A549 (cell line): ENCODE data around the gene TP53RK. TPM values are rescaled to one million over a fixed set of nuclear protein-coding genes. Genes with fewer than 3 reads are reported as not detected.
A peak's percentile ranks its signal among the peaks of the same experiment; 100 is the strongest.

Source experiments
- ATAC-seq, 2 experiments: fragments of 200-7000 bp in 1 of 2; fragments of >200 bp in 1 of 2; cut with Nextera tagmentation in 1 of 2; cut with Tn5 transposase in 1 of 2; 3 replicates each; pipeline versions ENCODE4 v1.8.0 to v1.9.1; 2018 to 2020; ENCODE audit warnings: mild to moderate bottlenecking in 1 of 2, moderate library complexity in 1 of 2
- CTCF ChIA-PET: fragments of 300-600 bp; sonication (Branson Sonifier 250); formaldehyde crosslinking; extraction: SDS; loops from one replicate; lab custom pipeline; 2021; ENCODE audit warnings: antibody characterized with exemption, inconsistent platforms; lab: Yijun Ruan, JAX
- POLR2A ChIA-PET: fragments of 350-600 bp; formaldehyde crosslinking; extraction: SDS; loops from one replicate; lab custom pipeline; 2021; ENCODE audit warnings: antibody characterized with exemption, inconsistent platforms; lab: Yijun Ruan, JAX
- DNase-seq, 2 experiments: peaks; one replicate each; pipeline versions ENCODE4 v3.0.0 to v3.0.0-alpha.2; 2011 to 2016; ENCODE audit warnings: low read depth in 1 of 2, low spot score in 1 of 2
- FAIRE-seq: peaks from 2 replicates; lab custom pipeline; 2011; peaks lifted over from hg19 to GRCh38; lab: Jason Lieb, UNC
- H3K27ac ChIP-seq, 2 experiments: fragments of >200 bp; sonication (Bioruptor Twin); formaldehyde crosslinking; 3 replicates each; pipeline ENCODE4 v1.5.1; 2016 to 2017
- H3K4me1 ChIP-seq: fragments of >200 bp; sonication (Bioruptor Twin); formaldehyde crosslinking; 3 replicates; pipeline ENCODE4 v1.6.1; 2016
- H3K4me2 ChIP-seq: fragments of >200 bp; sonication (Bioruptor Twin); formaldehyde crosslinking; 3 replicates; pipeline ENCODE4 v1.6.1; 2016
- H3K4me3 ChIP-seq: fragments of >200 bp; sonication (Bioruptor Twin); formaldehyde crosslinking; 3 replicates; pipeline ENCODE4 v1.5.1; 2016
- H3K9me3 ChIP-seq: fragments of >200 bp; sonication (Bioruptor Twin); formaldehyde crosslinking; 3 replicates; pipeline ENCODE4 v1.6.1; 2016
- ATOH8 ChIP-seq: fragments of 250-450 bp; sonication (Bioruptor Pico); IDR thresholded peaks from 2 replicates; pipeline ENCODE4 v1.5.0; 2020; ENCODE audit warnings: low read depth, mild to moderate bottlenecking, moderate library complexity
- BCL3 ChIP-seq: fragments of >200 bp; sonication (Bioruptor Twin); formaldehyde crosslinking; IDR thresholded peaks from 3 replicates; pipeline ENCODE4 v1.6.1; 2016
- CBX2 ChIP-seq: fragments of 200-600 bp; sonication (generic); IDR thresholded peaks from 2 replicates; pipeline ENCODE4 v1.6.1; 2016; ENCODE audit warnings: low read depth, mild to moderate bottlenecking, borderline replicate concordance
- CBX8 ChIP-seq: fragments of 200-600 bp; sonication (generic); IDR thresholded peaks from 2 replicates; pipeline ENCODE4 v1.6.1; 2016
- CHD2 ChIP-seq: fragments of 150-350 bp; IDR thresholded peaks from 2 replicates; pipeline ENCODE4 v1.6.1; 2014; ENCODE audit warnings: low read length; ENCODE audit not compliant: partially characterized antibody
- ELK1 ChIP-seq: fragments of 150-350 bp; IDR thresholded peaks from 2 replicates; pipeline ENCODE4 v1.6.1; 2014; ENCODE audit warnings: low read depth, mild to moderate bottlenecking, low read length
- FOSB ChIP-seq: fragments of 250-450 bp; sonication (Bioruptor Pico); IDR thresholded peaks from 2 replicates; pipeline ENCODE4 v1.5.0; 2020; ENCODE audit warnings: mild to moderate bottlenecking, moderate library complexity
- FOSL2 ChIP-seq, 2 experiments: fragments of 450-650 bp in 1 of 2; fragments of >200 bp in 1 of 2; sonication (Bioruptor Twin) in 1 of 2; formaldehyde crosslinking; IDR thresholded peaks; 2 replicates each; pipeline versions ENCODE4 v1.5.0 to v1.6.1; 2016 to 2020; ENCODE audit warnings: mild to moderate bottlenecking in 1 of 2, moderate library complexity in 1 of 2
- GATA3 ChIP-seq: IDR thresholded peaks from 2 replicates; pipeline ENCODE4 v1.6.1; 2012; ENCODE audit warnings: borderline replicate concordance
- HDAC2 ChIP-seq: fragments of 200-600 bp; sonication (generic); IDR thresholded peaks from 2 replicates; pipeline ENCODE4 v1.6.1; 2016
- HES2 ChIP-seq: fragments of >200 bp; sonication (Bioruptor Twin); formaldehyde crosslinking; IDR thresholded peaks from 2 replicates; pipeline ENCODE4 v1.6.1; 2016
- HEYL ChIP-seq: fragments of 250-450 bp; sonication (Bioruptor Pico); IDR thresholded peaks from 2 replicates; pipeline ENCODE4 v1.8.0; 2021; ENCODE audit warnings: mild to moderate bottlenecking, moderate library complexity
- MAX ChIP-seq: IDR thresholded peaks from 2 replicates; pipeline ENCODE4 v1.6.1; 2012
- MYC ChIP-seq: IDR thresholded peaks from 2 replicates; pipeline ENCODE4 v1.6.1; 2012; ENCODE audit warnings: mild to moderate bottlenecking, inconsistent platforms, low read length, improper control_type of control experiment, borderline replicate concordance
- PBX3 ChIP-seq: IDR thresholded peaks from 2 replicates; pipeline ENCODE4 v1.6.1; 2012
- PHF8 ChIP-seq: fragments of 200-600 bp; sonication (generic); IDR thresholded peaks from 2 replicates; pipeline ENCODE4 v1.6.1; 2016; ENCODE audit warnings: low read depth, mild to moderate bottlenecking, antibody characterized with exemption, moderate library complexity, borderline replicate concordance
- POLR2AphosphoS2 ChIP-seq: conservative IDR thresholded peaks from 2 replicates; pipeline ENCODE4 v1.6.1; 2012; ENCODE audit warnings: low read length, improper control_type of control experiment, inconsistent platforms
- RAD21 ChIP-seq, 2 experiments: fragments of >200 bp in 1 of 2; sonication (Bioruptor Twin) in 1 of 2; formaldehyde crosslinking in 1 of 2; IDR thresholded peaks in 1 of 2; conservative IDR thresholded peaks in 1 of 2; 2 replicates in 1 of 2; 3 replicates in 1 of 2; pipeline ENCODE4 v1.6.1; 2012 to 2018; ENCODE audit warnings: inconsistent platforms in 1 of 2
- RFX5 ChIP-seq: fragments of 450-650 bp; IDR thresholded peaks from 2 replicates; pipeline ENCODE4 v1.7.1; 2014; ENCODE audit warnings: antibody characterized with exemption, mild to moderate bottlenecking, moderate library complexity
- SMC3 ChIP-seq: fragments of >200 bp; sonication (Bioruptor Twin); formaldehyde crosslinking; IDR thresholded peaks from 3 replicates; pipeline ENCODE4 v1.6.1; 2018; ENCODE audit warnings: inconsistent platforms
- USF2 ChIP-seq: fragments of 450-650 bp; IDR thresholded peaks from 2 replicates; pipeline ENCODE4 v1.6.1; 2014; ENCODE audit warnings: antibody characterized with exemption
- ZC3H11A ChIP-seq: fragments of 450-650 bp; IDR thresholded peaks from 2 replicates; pipeline ENCODE4 v1.6.1; 2014; ENCODE audit warnings: antibody characterized with exemption, mild to moderate bottlenecking
- ZFP36 ChIP-seq: fragments of 450-650 bp; IDR thresholded peaks from 2 replicates; pipeline ENCODE4 v1.6.1; 2014; ENCODE audit warnings: borderline replicate concordance; ENCODE audit not compliant: partially characterized antibody
- WGBS: methylation state at CpG from one replicate; pipeline ENCODE4 v1.1.6; 2017; ENCODE audit errors: missing lambda C conversion rate; 5-methylcytosine and 5-hydroxymethylcytosine counted together
- polyA plus RNA-seq, 4 experiments: library from polyadenylated mRNA; depleted of rRNA in 3 of 4; stranded (reverse); fragments of >200 nt; fragmentation: RNase III in 1 of 4; extraction: RNeasy Plus Mini Kit Qiagen cat#74134 plus additional on column Dnase treatment in 1 of 4; gene quantifications; 2 replicates in 3 of 4; 3 replicates in 1 of 4; pipeline ENCODE4 v1.2.3, GENCODE V29; 2011 to 2017

Gene TP53RK
- polyA plus RNA-seq, 2 of the 4 experiments (the other 2 are of a cell fraction): 9.8 to 11.8 TPM

GRCh38 chr20:46702447-46703203 is 13.4 kb upstream of the TP53RK start:
- Histone ChIP-seq H3K4me3 (no peak overlapping the region), H3K27ac (no peak overlapping the region), H3K4me2 (no peak overlapping the region)
- no peak for FAIRE-seq
- DNase-seq: no peak
- ChIA-PET POLR2A (no interaction called here), CTCF (interaction anchor here (1.0 to 1.5 kb wide), 4 partner anchors 8 to 78 kb away, joined by 3 to 7 read pairs (median 3); partner anchors contain the start of gene TP53RK)
- 83% methylated on average over 8 of the region's 8 CpGs for WGBS
- TF ChIP-seq FOSL2 (IDR thresholded peaks at IDR 0.05) (no peak), FOSL2 (CRISPR knock-in tag; IDR thresholded peaks at IDR 0.05) (peak; percentile 40; the same call in 1 of the 2 replicates), PBX3 (no peak)
- TF ChIP-seq, all 56 proteins: peak for 1
- Histone ChIP-seq H3K9me3 (peaks cover 22% of the 10 kb centered on the region), H3K4me1 (no peaks in the 10 kb centered on the region)
- no peak for ATAC-seq

- Histone ChIP-seq H3K27ac (no peak overlapping the region), H3K4me2 (no peak overlapping the region), H3K4me1 (no peaks in the 10 kb centered on the region), H3K4me3 (no peak overlapping the region), H3K9me3 (peaks cover 20% of the 10 kb centered on the region)
- no peak for DNase-seq
- TF ChIP-seq CBX2 (no peak), ELK1 (no peak), ZFP36 (no peak), HDAC2 (no peak), BCL3 (no peak), CBX8 (no peak), CHD2 (no peak), SMC3 (no peak), PHF8 (no peak), USF2 (no peak), RAD21 (conservative IDR thresholded peaks at IDR 0.05 in 1 of 2, IDR thresholded peaks at IDR 0.05 in 1 of 2) (no peak)
- FAIRE-seq: no peak
- ATAC-seq: no peak
- WGBS: 48% methylated on average over 5 of the region's 5 CpGs
- ChIA-PET POLR2A (no interaction called here), CTCF (interaction anchor here (1.0 to 1.5 kb wide), 4 partner anchors 9 to 79 kb away, joined by 3 to 7 read pairs (median 3); partner anchors contain the start of gene TP53RK)
Measured at GRCh38 chr20:46701986-46702385, 12.7 kb upstream of the TP53RK start.

- ATAC-seq (no peak), FAIRE-seq (no peak), DNase-seq (no peak)
- Histone ChIP-seq H3K4me3 (no peak overlapping the region), H3K4me2 (no peak overlapping the region), H3K27ac (no peak overlapping the region), H3K4me1 (no peaks in the 10 kb centered on the region), H3K9me3 (peaks cover 15% of the 10 kb centered on the region)
- POLR2A ChIA-PET: no interaction called here
- WGBS: 51% methylated on average over 4 of the region's 4 CpGs
- CTCF ChIA-PET: interaction anchor here (1.0 to 1.5 kb wide), 4 partner anchors 9 to 79 kb away, joined by 3 to 7 read pairs (median 3); partner anchors contain the start of gene TP53RK
- TF ChIP-seq FOSL2 (IDR thresholded peaks at IDR 0.05) (no peak), FOSL2 (CRISPR knock-in tag; IDR thresholded peaks at IDR 0.05) (no peak), ZC3H11A (no peak), HES2 (no peak), CBX2 (no peak), MYC (no peak), GATA3 (no peak), RFX5 (no peak), POLR2AphosphoS2 (no peak), ATOH8 (no peak), CHD2 (no peak), MAX (no peak), HEYL (no peak), FOSB (no peak)
Measured at GRCh38 chr20:46701556-46701955, 12.3 kb upstream of the TP53RK start.
